GM21423 (cell line): Measurements from ENCODE around the gene NRAS.

Experiments
- ATAC-seq: cut with Tn5 transposase; IDR thresholded peaks from one replicate; pipeline ENCODE4 v1.9.1; 2021; ENCODE audit warnings: mild to moderate bottlenecking, moderate library complexity; ENCODE audit not compliant: unreplicated experiment

Gene NRAS

DNA sequence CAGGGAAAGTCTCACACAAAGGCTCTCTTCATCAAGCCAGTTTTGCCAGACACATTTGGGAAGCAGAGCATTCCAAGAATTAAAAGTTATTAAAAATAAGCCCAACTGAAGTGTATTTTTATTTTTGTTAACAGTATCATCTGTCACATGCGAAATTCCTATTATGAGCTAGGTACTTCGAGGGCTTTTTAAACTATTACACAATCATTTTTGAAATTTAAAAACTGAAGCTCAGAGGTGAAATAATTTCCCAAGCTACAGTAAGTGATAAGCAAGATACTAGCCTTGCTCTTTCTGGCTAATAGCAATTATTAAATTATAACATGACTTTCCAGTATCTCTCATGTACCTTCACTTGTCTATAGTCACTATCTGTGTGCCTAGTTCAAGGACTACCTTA is 12.0 kb upstream of the NRAS start:
- no peak for ATAC-seq

DNA sequence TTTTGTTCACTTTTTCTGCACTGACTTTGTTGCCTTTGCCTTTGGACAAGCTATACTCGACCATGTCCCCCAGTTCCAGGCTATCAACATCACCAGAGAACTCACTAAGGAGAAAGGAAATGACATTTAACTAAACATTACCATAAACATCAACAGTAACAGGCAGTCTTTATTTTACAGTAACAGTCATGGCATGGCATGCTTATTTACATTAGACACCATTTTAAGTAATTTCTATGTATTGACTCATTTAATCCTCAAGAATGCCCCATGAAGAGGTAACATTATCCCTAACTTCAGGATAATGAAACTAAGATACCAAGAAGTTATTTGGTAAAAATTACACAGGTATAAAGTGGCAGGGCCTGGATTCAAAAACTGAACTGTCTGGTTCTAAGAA is 8.7 kb upstream of the NRAS start:
- no peak for ATAC-seq

DNA sequence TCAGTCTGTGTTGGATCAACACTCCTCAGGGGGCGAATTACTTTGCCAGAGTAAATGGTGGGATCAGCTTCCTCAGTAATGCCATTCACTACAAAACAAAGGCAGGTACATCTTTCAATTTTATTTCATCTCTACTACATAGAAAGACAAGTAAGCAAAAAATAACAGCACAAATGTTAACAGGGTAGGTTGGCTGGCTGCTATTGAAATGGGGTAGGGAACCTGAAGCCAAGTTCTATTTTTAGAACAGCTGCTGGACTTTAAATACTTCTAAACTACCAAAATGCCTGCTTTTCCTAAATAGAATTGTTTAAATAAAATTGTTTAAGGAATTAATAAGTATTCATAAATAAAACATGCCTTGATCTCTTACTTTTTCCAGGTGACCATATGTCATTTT is 7.3 kb upstream of the NRAS start:
- ATAC-seq: no peak

DNA sequence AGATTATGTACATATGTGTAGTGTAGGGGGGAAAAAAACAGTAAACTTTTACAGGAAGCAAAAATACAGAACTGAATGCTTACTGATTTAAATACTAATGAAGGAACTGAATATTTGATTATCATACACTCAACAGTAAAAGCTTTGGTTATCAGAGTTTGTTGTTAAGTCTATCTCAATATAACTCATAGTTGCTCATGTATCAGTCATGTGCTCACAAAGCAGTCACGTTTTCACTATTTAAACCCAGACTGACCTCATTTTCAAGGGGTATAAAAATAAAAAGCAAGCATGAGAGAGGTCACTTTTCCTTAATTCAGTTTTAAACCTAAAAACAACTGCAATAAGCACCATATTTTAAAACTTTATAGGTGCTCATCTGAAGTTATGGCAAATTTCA is 6.9 kb upstream of the NRAS start:
- no peak for ATAC-seq

DNA sequence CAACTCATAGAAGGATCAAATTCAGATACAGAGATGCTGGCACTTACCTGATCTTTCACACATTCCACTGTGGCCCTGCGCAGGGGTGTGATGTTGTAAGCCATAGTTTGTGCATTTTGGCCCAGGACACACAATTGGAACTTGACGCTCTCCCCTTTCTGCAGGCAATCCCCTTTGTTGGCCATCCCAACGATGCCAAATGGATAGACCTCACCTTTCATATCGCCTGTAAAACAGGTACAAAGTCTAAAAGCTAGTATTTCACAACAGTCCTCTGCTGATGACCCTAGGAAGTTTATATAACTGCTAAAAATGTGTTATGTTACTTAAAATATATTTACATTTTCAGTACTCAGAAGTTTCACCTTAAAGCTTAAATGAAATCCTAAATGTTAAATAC is 3.9 kb upstream of the NRAS start:
- no peak for ATAC-seq

DNA sequence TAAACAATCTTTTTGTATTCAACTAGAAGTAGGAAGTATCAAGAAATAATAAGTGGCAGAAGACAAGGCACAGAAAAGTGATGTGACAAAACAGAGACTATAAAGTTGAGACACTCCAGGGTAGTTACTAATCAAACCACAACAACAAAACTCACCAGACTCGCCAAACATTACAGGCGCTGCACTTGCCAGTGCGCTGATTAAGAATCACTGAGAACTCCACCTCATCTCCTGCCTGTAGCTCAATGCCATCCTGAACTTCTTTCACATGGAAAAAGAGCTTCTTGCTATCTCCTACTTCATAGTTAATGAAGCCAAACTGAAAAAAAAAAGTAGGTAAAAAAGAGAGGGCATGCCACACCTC is 2.8 kb upstream of the NRAS start:
- ATAC-seq: no peak

DNA sequence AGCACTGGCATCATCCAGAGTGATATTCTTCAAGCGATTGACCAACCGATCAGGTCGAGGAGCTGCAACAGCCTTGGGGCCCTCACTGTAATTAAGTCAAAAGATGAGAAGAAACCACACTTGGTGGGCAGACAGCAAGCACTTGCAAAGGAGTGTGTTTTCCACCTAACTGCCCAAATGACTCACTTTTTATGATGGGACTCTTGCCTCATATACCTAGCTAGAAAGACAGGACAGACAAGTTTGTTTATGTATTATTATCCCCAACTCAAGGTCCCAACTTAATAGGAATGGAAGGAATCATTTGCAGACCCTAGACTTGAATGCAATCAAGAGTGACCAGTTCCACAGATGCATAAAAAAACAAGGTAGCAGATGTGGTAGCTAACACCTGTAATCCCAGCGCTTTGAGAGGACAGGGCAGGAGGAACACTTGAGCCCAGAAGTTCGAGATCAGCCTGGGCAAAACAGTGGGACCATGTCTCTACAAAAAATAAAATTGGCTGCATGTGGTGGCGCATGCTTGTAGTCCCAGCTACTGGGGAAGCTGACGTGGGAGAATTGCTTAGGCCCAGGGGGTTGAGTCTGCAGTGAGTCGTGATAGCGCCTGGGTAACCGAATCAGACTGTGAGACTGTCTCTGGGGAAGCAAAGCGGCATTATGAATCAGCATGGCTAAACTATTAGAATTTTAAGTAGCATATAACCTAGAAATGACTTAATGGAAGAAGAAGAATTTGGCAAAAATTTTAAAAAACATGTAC is 2.3 kb upstream of the NRAS start:
- ATAC-seq: no peak

DNA sequence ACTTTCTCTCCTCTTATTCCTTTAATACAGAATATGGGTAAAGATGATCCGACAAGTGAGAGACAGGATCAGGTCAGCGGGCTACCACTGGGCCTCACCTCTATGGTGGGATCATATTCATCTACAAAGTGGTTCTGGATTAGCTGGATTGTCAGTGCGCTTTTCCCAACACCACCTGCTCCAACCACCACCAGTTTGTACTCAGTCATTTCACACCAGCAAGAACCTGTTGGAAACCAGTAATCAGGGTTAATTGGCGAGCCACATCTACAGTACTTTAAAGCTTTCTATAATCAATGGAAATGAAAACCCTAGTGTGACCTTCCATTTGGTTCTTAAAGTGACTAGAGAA is 643 bp downstream of the NRAS start:
- ATAC-seq: no peak

DNA sequence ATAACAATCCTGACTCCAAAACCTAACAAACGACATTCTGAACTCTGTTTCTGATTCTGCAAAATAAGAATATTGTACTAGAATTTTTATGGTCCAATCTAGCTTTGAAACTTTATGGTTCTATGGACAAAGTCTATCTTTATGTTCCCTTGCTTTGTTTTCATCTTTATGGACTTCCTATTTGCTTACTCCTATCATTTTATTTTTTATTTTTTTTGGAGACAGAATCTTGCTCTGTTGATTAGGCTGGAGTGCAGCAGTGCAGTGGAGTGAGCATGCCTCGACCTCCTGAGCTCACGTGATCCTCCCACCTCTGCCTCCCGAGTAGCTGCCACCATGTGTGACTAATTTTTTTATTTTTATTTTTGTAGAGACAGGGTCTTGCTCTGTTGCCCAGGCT is 3.6 kb downstream of the NRAS start:
- no peak for ATAC-seq

DNA sequence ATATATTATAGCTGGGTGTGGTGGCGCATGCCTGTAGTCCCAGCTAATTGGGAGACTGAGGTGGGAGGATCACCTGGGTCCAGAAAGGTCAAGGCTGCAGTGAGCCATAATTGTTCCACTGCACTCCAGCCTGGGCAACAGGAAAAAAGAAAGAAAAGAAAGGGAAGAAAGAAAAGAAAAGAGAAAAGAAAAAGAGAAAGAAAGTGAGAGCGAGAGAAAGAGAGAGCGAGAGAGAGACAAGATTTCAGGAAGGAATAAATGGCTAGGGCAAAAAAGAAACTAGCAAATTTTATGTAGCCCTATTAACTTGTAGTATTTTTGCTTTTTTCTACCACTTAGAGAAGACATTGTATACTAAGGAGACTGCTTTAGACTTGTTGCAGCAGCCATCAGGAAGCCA is 6.2 kb downstream of the NRAS start:
- ATAC-seq: no peak

DNA sequence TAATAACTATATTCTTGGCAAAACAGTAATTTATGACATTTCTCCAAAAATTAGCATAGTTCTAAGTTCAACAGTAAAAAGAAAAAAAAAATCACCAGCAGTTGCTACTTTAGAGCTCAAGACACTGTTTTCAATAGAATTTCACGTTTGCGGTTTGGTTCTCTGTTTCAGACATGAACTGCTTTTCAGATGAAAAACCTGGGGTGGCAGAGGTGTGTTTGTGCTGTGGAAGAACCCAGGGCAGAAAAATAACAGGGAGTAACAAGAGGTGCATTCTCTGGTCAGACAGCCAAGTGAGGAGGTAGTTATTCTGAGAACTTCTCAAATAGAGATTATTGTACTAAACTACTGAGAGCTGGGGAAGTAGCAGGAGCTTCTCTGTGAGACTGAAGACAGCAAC is 9.0 kb downstream of the NRAS start:
- no peak for ATAC-seq

DNA sequence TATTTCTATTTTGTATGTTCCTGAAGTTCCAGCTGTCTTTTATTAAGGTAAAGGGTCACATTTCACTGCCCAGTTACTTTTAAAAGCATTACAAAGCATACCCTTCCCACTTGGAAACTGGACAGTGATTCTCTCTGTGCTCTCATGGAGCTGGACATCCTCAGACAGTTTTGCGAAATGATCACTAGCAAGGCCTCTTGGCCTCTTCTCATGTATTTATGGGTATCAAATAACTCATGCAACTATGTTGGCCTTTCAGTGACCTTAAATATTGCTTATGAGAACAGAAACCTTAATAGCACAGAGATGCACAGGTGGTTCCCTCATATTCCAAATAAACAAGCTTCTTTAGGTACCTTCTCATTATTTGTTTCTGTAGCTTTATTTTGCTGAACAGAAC is 13.3 kb downstream of the NRAS start:
- no peak for ATAC-seq

DNA sequence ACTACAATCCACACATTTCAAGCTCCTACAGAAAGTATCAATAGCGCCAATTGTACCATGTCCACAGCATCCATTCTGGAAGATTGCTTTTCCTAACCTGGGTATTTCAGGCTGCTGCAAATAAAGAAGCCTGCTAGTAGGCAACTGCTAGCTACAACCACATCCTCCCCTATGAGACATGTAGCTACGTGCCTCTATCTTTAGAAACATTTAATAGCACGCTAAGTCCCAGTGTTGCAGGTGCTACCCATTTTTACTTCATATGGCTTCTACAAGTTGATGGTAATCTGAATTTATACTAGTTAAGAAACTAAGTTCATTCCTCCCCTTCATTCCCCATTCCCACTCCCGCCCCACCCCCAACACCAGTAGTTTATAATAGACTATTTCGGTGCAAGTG is 13.8 kb downstream of the NRAS start:
- no peak for ATAC-seq

DNA sequence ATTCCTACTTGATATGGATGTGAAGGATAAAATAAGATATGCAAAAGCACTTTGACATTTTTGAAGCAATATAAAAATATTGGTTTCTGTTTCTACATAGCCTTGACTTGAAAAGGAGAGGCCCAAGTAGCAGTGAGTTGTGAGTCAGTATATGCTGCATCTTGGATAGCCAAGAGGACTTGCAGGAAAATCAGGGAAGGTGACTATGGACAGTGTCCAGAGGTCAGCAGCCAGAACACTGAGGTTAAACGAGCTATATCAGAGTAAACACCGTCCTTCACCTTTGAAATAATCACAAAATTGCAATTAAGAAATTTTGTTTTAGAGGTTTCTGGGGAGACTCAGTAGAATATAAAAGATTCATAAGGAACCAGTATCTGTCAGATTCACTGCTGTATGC is 14.6 kb downstream of the NRAS start:
- ATAC-seq: no peak

DNA sequence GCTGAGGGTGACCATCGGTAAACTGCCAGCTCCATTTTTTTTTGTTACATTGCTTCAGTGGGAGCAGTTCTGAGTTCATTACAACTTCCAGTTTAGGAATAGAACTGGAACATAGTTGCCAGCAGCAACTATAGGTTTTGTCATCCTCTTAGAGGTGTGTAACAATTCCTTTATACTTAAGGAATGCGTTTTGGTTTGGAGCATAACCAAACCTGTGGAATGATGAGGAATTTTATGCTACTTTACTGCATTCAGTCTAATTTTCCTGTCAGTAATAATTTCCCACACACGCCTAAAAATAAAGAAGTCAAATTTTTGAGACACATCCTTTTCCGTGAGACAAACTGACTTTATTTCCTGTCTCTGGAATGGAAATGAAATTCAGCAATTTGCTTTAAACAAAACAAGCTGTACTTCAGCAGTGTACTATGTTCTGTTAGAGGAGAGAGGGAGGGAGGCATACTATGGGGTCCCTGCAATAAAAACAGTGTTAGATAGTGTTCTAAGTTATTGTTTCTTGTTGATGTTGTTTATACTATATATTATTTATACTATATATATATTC is 16.5 kb downstream of the NRAS start:
- ATAC-seq: no peak

DNA sequence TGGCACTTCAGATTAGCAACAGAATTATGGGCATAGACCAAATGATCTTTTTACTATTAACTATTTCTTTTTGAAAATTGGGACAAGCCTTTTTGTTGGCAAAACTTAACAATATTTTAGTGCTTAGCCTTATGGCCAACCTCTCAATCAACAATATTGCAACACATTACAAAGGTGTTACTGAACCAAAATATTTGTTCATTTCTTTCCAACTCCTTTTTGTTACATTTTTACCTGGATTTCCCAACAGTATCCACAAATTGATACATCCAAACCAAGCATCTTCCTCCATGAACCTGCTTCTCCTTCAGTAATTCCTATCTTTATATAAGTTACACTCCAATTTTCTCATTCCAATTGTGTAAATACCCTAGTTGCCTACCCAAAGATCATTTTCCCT is 19.8 kb downstream of the NRAS start:
- no peak for ATAC-seq

DNA sequence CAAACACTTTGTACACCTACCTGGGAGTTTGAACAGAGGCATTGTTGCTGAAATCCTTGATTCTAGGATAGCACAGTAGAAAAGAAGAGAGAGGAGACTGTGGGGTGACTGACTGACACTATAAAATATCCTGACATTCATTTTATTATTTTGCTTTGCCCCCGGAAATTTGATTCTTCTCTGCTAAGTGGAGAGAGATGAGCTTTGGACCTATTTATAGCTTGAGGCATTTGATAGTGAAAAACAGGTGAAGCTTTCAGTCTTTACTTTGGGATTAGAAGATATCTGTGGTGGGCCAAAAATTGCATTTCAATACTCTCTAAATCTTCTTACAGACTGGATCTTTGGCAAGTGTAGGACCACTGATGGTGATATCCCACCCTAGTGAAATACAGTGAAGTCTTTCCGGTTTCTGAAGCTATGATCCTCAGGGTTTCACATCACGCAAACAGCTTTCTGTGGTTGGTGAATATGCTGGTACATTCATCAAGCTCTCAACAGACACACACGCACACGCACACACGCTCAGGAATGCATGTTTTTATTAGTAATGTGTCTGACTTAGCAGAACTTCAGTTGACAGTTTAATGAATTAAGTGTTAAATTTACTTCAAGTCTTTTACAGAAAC is 21.0 kb downstream of the NRAS start, which contains the start of gene AMPD1:
TSS of gene AMPD1 (minus strand) at position 117 of the 629 bp plus-strand sequence. CDS start at position 42, 75 bp downstream.
- no peak for ATAC-seq

DNA sequence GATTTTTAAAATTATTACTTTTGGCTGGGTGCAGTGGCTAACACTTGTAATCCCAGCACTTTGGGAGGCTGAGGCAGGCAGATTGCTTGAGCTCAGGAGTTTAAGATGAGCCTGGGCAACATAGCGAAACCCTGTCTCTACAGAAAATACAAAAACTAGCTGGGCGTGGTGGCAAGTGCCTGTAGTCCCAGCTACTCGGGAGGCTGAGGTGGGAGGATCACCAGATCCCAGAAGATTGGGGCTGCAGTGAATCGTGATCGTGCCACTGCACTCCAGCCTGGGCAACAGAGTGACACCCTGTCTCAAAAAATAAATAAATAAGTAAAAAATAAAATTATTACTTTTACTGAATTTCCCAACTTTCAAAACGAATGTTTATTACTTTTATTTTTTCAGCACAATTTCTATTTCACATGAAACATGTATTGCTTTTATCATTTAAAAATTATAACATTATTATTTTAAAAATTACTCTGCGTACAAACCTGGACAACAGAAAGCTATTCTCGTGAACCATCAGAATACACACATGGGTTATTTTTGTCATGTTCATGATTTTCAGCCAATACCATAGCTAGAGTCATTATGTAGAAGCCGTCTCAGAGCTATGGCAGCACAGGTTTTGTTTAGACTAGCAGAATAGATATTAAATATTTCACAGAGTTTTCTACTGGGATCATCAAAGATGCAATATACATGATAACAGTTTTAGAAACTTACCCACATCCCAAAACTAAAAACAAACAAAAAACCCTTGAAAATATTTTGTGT is 21.8 kb downstream of the NRAS start:
- no peak for ATAC-seq

DNA sequence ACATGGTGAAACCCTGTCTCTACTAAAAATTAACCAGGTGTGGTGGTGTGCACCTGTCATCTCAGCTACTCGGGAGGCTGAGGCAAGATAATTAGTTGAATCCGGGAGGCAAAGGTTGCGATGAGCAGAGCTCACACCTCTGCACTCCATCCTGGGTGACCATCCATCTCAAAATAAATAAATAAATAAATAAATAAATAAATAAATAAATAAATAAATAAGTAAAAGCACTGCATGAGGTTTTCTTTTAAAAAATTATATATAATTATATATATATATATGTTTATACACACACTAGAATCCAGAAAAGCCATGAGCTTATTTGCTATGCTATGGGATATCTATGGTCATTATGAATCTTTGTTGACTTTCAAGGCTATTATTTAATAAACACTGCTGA is 23.6 kb downstream of the NRAS start:
- ATAC-seq: no peak

DNA sequence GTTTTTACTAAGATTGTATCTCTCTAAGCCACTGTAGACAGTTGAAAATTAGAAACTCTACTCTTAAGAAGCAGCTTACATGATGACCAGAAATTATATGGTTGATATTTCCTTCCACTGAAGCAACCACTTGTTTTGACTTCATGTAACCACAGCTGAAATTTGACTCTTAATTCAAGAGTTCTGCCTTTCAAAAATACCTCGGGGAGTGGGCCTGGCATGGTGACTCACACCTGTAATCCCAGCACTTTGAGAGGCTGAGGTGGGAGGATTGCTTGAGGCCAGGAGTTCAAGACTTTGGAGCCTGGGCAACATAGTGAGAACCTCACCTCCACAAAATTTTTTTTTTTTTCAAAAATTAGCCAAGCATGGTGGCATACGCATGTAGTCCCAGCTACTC is 25.5 kb downstream of the NRAS start:
- no peak for ATAC-seq

DNA sequence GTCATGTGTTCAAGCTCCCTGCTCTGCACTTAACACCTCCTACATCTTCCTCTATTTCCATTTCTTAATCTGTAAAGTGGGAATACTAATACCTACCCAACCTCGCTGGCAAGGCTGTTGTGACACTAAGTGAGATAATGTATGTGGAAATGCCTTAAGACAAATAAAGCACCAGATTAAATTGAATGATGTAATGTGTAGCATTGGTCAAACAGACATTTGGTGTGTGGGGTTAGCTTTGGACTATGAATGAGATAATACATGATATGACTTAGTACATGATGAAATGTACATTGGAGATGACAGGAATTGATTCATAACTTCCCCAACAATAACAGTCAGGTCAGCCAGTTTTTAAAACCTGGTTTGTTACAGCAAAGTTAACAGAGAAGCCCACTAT is 26.4 kb downstream of the NRAS start:
- ATAC-seq: no peak

DNA sequence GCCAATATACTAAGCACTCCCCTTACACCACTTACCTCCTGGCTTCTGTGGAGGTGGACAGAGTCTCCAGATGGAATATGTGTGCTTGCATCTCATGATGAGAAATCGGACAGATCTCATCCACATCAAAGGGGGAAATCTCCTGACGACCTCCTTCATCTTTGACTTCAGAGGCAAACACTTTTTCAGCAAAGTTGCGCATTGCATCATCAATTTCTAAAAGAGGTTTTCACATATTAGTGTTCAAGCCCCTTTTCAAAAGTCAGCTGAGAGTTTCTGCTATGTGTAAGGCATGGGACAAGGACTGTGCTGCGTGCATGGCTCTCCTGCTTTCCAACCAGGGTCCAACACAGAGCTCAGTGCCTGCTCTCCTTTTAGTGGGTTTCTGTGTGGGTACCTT is 28.0 kb downstream of the NRAS start:
- no peak for ATAC-seq
